HUDEP-2 (cell line): ENCODE results near the gene RGS7.
A peak's percentile ranks its signal among the peaks of the same experiment; 100 is the strongest.
"Not testable (repeated sequence)": the region's sequence is repeated elsewhere in the genome, so short reads cannot be mapped to it uniquely, and the experiment has no call there.

Experiments used
- DNase-seq, 76 experiments: peaks; one replicate each; lab custom pipeline; 2025; ENCODE audit not compliant: unreplicated experiment in 76 of 76; lab: John Stamatoyannopoulos, UW

RGS7 gene

GRCh38 chr1:241274693-241275092, 82.3 kb downstream of the RGS7 start:
- DNase-seq = no peak

GRCh38 chr1:241272828-241273227, 84.2 kb downstream of the RGS7 start:
- DNase-seq = no peak

GRCh38 chr1:241271427-241271826, 85.6 kb downstream of the RGS7 start:
- DNase-seq = no peak

GRCh38 chr1:241270016-241270415, 87.0 kb downstream of the RGS7 start:
- DNase-seq = no peak

GRCh38 chr1:241269116-241269515, 87.9 kb downstream of the RGS7 start:
- DNase-seq = peak in 4 of 76 experiments; percentile 3 to 16 (median 8)

- no peak for DNase-seq
These were observed 90.9 kb downstream of the RGS7 start for GRCh38 chr1:241266121-241266520.

GRCh38 chr1:241265428-241265827, 91.6 kb downstream of the RGS7 start:
- DNase-seq = no peak

GRCh38 chr1:241263346-241263745, 93.7 kb downstream of the RGS7 start:
- DNase-seq = no peak

GRCh38 chr1:241253471-241253870, 103.5 kb downstream of the RGS7 start:
- no peak for DNase-seq

GRCh38 chr1:241250465-241250864, 106.5 kb downstream of the RGS7 start:
- no peak for DNase-seq

GRCh38 chr1:241240069-241240468, 116.9 kb downstream of the RGS7 start:
- no peak for DNase-seq

- DNase-seq = no peak
These were observed 119.1 kb downstream of the RGS7 start for GRCh38 chr1:241237873-241238272.

- DNase-seq = no peak
These were observed 121.6 kb downstream of the RGS7 start for GRCh38 chr1:241235256-241235897.

- no peak for DNase-seq
These were observed 127.3 kb downstream of the RGS7 start for GRCh38 chr1:241229711-241230110.

- DNase-seq = peak in 1 of 76 experiments; percentile 1
These were observed 127.8 kb downstream of the RGS7 start for GRCh38 chr1:241229216-241229615.

GRCh38 chr1:241228339-241228738, 128.7 kb downstream of the RGS7 start:
- DNase-seq = no peak

GRCh38 chr1:241225741-241226140, 131.3 kb downstream of the RGS7 start:
- DNase-seq = peak in 2 of 76 experiments; percentile 3 to 8

- not testable (repeated sequence) for DNase-seq
These were observed 132.8 kb downstream of the RGS7 start for GRCh38 chr1:241224189-241224588.

- DNase-seq = not testable (repeated sequence)
These were observed 134.2 kb downstream of the RGS7 start for GRCh38 chr1:241222813-241223212.

- no peak for DNase-seq
These were observed 135.7 kb downstream of the RGS7 start for GRCh38 chr1:241221319-241221718.

GRCh38 chr1:241220913-241221312, 136.1 kb downstream of the RGS7 start:
- not testable (repeated sequence) for DNase-seq

GRCh38 chr1:241219449-241219848, 137.6 kb downstream of the RGS7 start:
- no peak for DNase-seq

- DNase-seq = no peak
These were observed 139.5 kb downstream of the RGS7 start for GRCh38 chr1:241217516-241217915.
